ENCODE results near the gene DCLRE1A. TPM values are rescaled to one million over a fixed set of nuclear protein-coding genes. Genes with fewer than 3 reads are reported as not detected.

DCLRE1A gene
- 6.4 to 6.7 TPM (median 6.4 TPM) in 3 replicates for total RNA-seq

- Mint-ChIP-seq H3K4me1 (peaks cover 36% of the 10 kb centered on the region), H3K4me3 (peak within 1 kb of the TSS; percentile 91)
- DNase-seq (ENCODE audit: low spot score in 2 of 2, unreplicated experiment in 2 of 2) = peak; percentile 47 to 61
Measured at GRCh38 chr10:113854013-113854760, at the start of gene DCLRE1A, which contains the start of gene NHLRC2. Gene DCLRE1A, minus strand, starts transcription at chr10:113854082. Its CDS starts 900 bp downstream, at chr10:113853182. Gene NHLRC2, plus strand, starts transcription at chr10:113854661. Its CDS starts 212 bp downstream, at chr10:113854873.

GRCh38 chr10:113899952-113900598, 46.2 kb upstream of the DCLRE1A start:
- H3K4me3 Mint-ChIP-seq = no peak overlapping the region
- no peak for DNase-seq (ENCODE audit: low spot score in 2 of 2, unreplicated experiment in 2 of 2)
- no peak for TF ChIP-seq CTCF (IDR thresholded peaks at IDR 0.05; ENCODE audit: unreplicated experiment)
- no peaks in the 10 kb centered on the region for H3K27me3 Mint-ChIP-seq (ENCODE audit: low read depth)
- H3K36me3 Mint-ChIP-seq = peaks cover 31% of the 10 kb centered on the region
- peaks cover 4% of the 10 kb centered on the region for H3K4me1 Mint-ChIP-seq
- no peak overlapping the region for H3K27ac Mint-ChIP-seq
- peaks cover 4% of the 10 kb centered on the region for H3K9me3 Mint-ChIP-seq

More at GRCh38 chr10:113854013-113854760, at the start of gene DCLRE1A, which contains the start of gene NHLRC2:
- no peaks in the 10 kb centered on the region for H3K36me3 Mint-ChIP-seq
- no peaks in the 10 kb centered on the region for H3K9me3 Mint-ChIP-seq
- no peaks in the 10 kb centered on the region for H3K27me3 Mint-ChIP-seq (ENCODE audit: low read depth)
- peak within 1 kb of the TSS; percentile 98 for H3K27ac Mint-ChIP-seq
- TF ChIP-seq CTCF (IDR thresholded peaks at IDR 0.05; ENCODE audit: unreplicated experiment) = no peak

- peak overlapping the region; percentile 37 for H3K27ac Mint-ChIP-seq
- DNase-seq (ENCODE audit: low spot score in 2 of 2, unreplicated experiment in 2 of 2) = no peak
- peaks cover 24% of the 10 kb centered on the region for H3K36me3 Mint-ChIP-seq
- TF ChIP-seq CTCF (IDR thresholded peaks at IDR 0.05; ENCODE audit: unreplicated experiment) = no peak
- H3K27me3 Mint-ChIP-seq (ENCODE audit: low read depth) = no peaks in the 10 kb centered on the region
- H3K4me1 Mint-ChIP-seq = peaks cover 14% of the 10 kb centered on the region
- no peak overlapping the region for H3K4me3 Mint-ChIP-seq
- H3K9me3 Mint-ChIP-seq = peaks cover 4% of the 10 kb centered on the region
Measured at GRCh38 chr10:113897693-113898618, 44.1 kb upstream of the DCLRE1A start.

GRCh38 chr10:113895018-113895417, 41.1 kb upstream of the DCLRE1A start:
- Mint-ChIP-seq H3K27me3 (ENCODE audit: low read depth) (no peaks in the 10 kb centered on the region), H3K27ac (no peak overlapping the region), H3K9me3 (peaks cover 11% of the 10 kb centered on the region), H3K4me1 (peaks cover 14% of the 10 kb centered on the region), H3K4me3 (no peak overlapping the region), H3K36me3 (peaks cover 20% of the 10 kb centered on the region)
- no peak for TF ChIP-seq CTCF (IDR thresholded peaks at IDR 0.05; ENCODE audit: unreplicated experiment)
- DNase-seq (ENCODE audit: low spot score in 2 of 2, unreplicated experiment in 2 of 2) = no peak

GRCh38 chr10:113894581-113894980, 40.7 kb upstream of the DCLRE1A start:
- peaks cover 14% of the 10 kb centered on the region for H3K4me1 Mint-ChIP-seq
- H3K27ac Mint-ChIP-seq = no peak overlapping the region
- H3K36me3 Mint-ChIP-seq = peaks cover 25% of the 10 kb centered on the region
- peaks cover 14% of the 10 kb centered on the region for H3K9me3 Mint-ChIP-seq
- H3K27me3 Mint-ChIP-seq (ENCODE audit: low read depth) = no peaks in the 10 kb centered on the region
- no peak for DNase-seq (ENCODE audit: low spot score in 2 of 2, unreplicated experiment in 2 of 2)
- TF ChIP-seq CTCF (IDR thresholded peaks at IDR 0.05; ENCODE audit: unreplicated experiment) = no peak
- no peak overlapping the region for H3K4me3 Mint-ChIP-seq

Data from mesothelial cell of epicardium (in vitro differentiated cells).